GM19099 (cell line): Measurements from ENCODE around the gene PAM16.

Source experiments
- POLR2A ChIP-seq: IDR thresholded peaks from 3 replicates; pipeline ENCODE4 v1.6.1; 2011; ENCODE audit warnings: low read depth; ENCODE audit not compliant: insufficient read length; ENCODE audit errors: extremely low read depth

The PAM16 gene

DNA sequence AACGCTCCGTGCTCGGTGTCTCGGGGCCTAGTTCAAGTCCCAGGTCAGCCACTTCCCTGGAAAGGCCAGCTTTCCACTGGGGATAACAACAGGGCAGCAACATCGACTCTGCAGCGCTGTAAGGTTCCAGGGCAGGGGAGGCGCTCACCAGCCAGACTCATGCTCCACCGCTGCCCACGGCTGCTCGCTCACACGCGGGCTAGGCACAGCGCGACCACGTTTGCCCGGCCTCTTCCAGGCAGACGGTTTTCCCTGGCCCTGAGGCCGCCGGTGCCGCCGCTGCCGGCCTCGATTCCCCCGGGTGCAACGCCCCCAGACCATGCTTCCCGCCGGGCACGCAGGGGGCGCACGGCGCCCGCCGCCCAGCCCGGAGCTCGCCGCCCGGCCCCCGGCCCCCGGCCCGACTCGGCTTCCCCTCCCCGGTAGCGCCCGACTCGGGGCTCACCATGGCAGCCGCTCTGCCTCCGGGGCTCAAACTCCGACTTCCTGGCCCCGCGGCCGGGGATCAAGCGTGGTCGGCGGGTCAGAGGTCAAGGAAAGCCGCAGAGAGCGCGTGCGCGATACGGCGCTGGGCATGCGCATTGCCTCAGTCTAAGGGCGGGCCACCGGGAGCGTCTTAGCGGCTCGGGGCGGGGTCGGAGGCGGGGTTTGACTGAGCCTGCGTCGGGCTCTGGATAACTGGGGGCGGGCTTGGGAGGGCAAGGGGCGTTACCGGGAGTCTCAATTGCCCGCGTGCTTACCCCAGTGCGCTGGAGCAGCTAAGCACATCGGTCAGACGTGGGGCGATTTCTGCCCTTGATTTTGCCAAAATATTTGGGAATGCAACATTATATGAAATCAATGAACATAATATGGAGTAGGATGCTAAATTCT, at the start of gene PAM16:
TSS of gene PAM16 (minus strand) at position 535 of the 873 bp plus-strand sequence. CDS start at position 448, 87 bp downstream.
- peak; percentile 86 for TF ChIP-seq POLR2A

DNA sequence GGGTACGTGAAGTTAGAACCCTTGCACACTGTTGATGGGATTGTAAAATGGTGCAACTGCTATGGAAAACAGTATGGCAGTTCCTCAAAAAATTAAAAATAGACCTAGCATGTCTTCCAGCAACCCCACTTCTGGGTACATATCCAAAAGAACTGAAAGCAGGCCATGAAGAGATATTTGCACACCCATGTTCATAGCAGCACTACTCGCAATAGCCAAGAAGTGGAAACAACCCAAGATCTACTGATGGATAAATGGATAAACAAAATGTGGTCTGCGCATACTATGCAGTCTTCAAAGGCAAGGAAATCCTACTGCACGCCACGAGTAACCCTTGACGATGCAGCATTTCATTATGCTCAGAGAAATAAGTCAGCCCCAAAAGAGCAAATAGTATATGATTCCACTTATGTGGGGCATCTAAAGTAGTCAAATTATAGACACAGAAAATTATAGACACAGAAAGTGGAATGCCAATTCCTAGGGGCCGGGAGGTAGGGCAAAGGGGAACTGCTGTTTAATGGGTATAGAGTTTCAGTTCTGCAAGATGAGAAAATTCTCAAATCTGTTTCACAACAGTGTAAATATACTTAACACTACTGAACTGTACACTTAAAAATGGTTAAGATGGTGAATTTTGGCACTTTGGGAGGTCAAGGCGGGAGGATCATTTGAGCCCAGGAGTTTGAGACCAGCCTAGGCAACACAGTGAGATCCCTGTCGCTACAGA, 48.0 kb upstream of the PAM16 start:
- no peak for TF ChIP-seq POLR2A

DNA sequence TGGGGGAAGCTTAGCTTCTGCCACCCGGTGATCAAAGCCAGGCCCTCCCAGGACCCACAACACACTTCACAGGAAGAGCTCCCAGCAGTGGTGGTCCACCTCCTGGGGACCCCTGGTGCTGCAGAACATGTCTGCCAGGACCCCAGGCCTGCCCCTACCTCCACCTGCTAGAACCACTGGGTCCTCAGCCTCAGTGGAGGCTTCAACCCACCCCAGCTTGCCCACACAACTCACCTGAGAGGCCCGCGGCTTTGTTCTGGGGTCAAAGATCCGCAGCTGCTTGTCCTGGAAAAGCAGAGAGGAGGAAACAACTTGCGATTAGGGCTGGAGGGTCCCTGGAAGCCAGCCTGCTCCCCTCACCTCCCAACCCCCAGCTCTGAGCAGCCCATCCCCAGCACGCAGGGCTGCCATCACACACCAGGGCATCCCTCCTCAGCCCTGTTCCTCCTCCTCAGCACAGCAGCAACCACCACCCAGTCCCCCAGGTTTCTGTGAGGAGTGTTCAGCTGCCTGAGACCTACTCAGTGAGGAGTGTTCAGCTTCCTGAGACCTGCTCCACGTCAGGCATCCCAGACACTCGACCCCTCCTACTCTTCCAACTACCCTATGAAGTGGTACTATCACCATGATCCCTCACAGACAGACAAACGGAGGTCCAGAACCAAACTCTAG, 44.1 kb upstream of the PAM16 start:
- TF ChIP-seq POLR2A, result no peak

DNA sequence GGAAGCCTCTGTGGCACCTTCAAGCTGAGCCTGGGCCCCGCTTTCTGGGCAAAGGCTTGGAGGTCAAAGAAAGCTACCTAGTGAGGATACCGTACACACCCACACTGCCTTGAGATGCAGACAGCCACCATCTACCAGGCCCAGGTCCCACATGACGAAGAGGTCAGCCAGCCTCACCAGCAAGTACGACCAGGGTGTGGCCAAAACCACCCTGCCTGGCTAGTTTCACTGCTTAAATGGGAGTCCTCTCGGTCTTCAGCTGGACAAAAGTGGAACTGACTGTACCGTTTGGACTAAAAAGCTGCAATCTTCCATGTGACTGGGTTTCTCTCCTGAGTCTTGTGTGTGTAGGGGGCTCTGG, 42.1 kb upstream of the PAM16 start:
- no peak for TF ChIP-seq POLR2A

DNA sequence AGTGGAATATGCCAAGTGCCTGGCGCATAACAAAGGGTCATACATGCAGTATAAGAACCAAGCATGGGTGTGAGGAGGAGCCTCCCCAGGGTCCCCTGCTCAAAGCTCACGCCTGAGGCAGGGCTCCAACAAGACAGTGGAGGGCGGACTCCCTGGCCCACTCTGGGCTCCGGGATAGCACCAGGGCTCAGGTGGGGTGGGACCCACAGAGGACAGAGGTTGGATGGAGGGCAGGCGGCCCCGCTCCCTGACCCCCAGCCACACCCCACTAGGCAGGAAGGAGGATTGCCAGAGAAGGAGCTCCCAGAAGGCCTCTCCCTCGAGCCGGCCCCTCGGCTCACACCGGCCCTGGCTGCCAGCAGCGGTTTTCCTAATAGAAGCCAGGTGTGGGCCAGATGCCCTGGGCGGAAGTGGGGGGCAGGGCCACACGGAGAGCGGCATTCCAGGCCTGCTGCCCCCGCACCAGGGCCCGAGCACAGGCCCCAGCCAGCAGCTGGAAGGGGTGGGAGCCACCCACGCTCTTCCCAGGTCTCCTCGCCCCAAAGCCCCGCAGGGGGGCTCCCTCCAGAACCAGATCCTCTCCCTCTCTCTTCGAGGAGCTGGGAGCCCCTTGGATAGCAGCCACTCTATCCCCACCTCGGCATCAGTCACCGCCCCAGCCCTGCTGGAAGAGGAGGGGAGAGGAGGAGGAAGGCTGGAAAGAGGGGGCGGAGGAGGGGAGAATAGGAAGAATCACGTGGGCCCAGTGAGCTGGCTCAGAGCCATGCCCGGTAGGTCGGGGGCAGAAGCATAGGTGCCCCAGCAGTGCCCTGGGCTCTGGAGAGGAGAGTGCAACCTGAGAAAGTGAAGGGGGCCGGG, 41.5 kb upstream of the PAM16 start:
- TF ChIP-seq POLR2A, result no peak

DNA sequence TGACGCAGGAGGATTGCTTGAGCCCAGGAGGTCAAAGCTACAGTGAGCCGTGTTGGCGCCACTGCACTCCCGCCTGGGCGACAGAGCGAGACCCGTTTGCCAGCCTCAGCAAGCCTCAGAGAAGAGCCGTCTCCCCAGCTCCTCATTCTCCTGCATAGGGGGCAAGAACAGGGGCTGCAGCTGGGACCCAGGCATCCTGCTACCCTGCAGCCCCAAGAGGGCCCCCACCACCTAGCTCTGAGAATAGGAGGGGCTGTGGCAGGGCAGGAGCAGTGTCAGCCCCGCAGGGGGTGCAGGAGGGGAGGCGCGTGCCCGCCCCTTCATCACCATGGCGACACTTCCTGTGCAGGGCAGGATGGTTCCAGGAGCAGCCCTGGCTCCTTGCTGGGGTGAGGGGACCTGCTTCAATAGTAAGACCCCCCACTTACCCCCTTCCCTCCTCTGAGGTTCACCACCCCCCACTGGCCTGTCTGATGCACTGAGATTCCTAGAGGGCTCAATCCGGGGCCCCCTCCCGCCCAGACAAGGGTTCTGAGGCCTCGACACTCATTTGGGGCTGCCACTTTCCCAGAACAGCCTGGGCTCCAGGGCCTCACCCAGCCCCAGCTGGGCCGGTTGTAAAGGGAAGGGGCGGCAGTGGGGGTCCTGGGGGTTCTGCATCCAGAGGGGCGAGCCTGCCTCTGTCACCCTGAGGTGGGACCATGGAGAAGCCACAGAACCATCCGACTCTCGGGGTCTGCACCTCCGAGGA, 40.7 kb upstream of the PAM16 start:
- TF ChIP-seq POLR2A, result no peak

DNA sequence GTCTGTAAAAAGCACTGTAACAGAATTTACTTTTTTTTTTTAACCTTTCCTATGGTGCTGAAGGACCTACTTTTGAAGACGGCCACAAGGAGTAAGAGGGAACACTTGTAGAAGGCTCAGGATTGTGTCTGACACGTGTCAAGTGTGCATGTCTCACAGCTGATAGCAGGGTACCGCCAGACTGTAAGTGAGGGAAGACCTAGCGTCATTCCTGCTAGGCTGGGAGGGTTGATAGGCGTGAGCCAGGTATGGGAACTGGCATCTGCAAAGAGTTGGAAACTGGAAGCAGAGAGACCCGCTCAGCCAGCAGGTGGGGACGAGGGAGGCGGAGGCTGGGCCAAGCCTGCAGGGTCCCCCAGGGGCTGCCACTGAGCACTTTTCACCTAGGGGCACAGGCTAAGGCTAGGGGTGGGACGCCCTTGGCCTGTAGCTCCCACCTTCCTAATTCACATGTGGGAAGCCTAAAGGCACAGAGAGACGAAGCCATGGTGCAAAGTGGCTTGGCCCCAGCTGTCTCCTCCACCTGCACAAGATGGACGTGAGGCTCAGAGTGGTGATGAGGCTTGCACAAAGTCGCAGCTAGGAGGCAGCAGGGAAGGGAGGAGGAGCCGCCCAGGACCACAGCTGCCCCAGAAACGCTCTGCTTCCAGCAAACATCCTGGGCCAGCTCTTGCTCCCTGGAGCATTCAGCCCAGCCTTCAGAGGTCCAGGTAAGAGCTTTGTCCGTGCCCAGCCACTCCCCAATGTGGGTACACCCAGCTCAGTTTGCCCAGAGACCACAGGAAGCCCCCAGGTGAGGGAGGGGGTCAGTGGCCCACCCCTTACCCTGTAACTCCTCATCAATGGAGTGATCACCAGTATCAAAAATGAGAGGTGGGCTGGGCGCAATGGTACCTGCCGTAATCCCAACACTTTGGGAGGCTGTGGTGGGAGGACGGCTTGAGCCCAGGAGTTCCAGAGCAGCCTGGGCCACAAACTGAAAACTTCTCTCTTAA, 39.4 kb upstream of the PAM16 start:
- TF ChIP-seq POLR2A, result no peak

DNA sequence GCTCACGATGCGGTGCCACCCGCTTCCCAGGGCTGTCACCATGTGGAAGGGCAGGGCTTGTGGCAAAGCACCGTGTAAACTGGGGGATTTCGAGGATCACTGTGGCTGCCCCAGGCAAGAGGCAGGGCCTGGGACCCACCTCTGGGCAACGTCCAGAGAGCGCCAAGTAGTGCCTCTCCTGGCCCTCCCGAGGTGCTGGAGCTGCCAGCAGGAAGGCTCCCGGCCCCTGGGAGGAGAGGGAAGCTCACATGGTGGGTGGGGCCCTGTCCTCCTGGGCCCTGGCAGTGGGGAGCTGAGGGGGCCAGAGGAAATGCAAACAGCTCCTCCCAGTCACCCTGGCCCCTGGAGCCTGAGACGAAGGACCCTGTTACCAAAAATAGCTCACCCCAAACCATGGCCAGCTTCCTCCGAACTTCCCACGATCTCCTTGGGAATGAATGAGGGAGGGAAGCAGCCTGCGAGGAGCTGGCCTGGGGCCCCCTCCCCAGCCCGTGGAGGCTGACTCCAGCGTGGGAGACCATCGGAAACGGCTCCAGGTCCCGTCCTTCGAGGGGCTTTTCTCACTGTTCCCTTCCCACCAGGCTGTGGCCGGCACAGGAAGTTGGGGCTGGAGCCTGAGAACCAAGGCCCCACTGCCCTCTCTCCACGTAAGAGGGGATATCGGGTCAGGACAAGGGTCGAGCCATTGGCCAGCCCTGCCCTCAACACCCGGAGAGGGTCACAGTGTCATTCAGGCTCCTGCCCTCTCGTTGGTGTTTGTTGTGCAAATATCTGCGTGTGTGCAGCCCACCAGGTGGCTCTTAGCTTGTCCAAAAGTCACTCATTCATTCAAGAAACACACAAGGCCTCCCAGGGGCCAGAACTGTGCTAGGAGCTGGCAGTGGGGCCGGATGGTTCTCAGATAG, 38.2 kb upstream of the PAM16 start:
- no peak for TF ChIP-seq POLR2A

DNA sequence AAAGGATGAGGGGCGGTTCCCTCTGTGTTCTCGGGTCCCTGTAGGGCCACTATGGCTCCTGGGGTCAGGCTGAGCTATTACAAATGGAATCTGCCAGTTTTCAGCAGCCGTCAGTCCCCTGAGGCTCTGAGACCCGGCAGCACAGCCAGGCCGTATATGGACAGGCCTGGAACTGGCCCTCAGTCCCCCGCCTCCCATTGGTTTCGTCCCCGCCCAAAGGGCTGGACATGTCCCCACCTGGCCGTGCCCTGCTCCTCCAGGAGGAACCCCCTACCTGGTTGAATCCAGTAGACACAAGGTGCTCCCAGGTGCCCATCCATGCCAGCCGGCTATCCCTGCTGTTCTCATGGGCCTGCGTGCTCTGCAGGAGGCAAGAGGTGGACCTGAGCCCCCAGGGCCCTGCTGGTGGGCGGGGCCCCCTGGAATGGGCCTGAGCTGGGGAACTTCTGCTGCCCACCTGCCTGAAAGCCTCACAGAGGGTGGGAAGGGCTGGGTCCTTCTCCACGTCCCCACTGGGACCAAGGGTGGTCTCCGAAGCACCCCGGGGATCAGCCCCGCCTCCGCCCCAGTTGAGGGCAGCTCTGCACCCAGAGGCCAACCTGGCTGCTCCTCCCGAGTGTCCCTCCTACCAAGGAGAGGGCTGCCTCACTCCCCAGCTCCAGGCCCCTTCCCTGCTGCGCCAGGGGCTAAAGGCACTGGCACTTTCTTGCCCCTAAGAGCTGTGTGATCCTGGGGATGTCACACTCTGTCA, 37.3 kb upstream of the PAM16 start:
- no peak for TF ChIP-seq POLR2A

DNA sequence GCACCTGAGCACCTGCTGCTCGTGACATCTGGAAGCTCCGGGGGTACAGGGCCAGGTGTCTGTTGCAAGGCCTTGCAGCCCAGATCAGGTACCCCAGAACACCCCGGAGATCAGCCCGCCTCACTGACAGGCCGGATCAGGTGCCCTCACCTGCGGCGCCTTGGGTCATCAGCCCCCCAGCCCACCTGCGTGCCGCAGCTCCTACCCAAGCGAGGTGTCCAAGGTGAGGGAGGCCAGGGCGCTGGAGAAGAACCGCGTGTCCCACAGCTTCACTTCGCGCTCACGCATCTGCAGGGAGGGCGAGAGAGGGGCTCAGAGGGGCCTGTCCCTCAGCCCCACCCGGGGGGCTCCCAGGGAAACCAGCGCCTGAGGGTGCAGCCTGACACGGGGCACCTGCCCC, 36.7 kb upstream of the PAM16 start:
- no peak for TF ChIP-seq POLR2A

DNA sequence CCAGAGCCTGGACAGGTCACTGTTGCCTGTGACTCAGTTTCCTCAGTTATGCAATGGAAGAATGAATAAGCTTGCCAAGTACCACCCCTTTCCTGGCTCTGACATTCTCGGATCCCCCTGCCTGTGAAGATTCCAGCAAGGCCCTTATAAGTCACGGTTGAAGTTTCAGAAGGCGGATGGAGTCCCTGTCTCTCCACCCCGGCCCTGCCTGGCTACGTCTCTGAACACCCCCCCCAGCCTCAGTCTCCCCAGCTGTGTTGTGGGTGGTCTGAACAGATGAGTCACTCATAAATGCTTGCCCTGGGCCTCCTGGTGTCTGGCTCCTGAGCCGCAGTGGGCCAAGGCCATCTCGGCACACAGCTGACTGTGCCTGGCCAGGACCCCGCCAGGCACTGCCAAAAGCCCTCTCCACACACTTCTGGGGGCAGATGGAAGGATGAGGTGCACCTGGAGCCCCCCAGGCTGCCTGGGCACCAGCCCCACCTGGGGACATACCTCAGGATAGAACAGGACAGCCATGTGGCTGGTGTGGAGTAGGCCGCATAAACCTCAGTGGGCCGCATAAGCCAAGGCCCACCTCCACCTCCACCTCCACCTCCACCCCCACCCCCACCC, 35.9 kb upstream of the PAM16 start:
- no peak for TF ChIP-seq POLR2A

DNA sequence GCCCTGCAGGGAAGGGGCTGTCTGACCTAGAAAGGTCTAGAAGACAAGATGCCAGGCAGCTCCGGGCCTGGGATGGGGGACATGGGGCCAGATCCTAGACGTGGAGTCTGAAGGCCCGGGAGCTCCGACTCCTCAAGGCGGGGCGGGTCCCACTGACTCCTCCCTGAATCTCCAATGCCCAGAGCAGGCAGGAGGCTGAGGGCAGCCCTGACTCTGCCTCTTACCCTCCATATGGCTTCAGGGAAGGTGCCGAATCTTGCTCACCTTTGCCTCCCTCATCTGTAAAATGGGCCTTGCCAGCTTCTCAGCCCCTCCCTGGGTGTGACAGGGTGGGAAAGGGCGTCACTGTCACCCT, 35.3 kb upstream of the PAM16 start:
- TF ChIP-seq POLR2A, result no peak
